Nephron (organoid): ENCODE results near the gene PRSS35.

Experiments
- H3K27ac Mint-ChIP-seq, 3 experiments: 2 replicates each; pipeline ENCODE4 v1.8.0; 2020; ENCODE audit warnings: mixed read lengths in 3 of 3, mild to moderate bottlenecking in 2 of 3, moderate library complexity in 1 of 3
- H3K27me3 Mint-ChIP-seq: 2 replicates; pipeline ENCODE4 v1.8.0; 2021; ENCODE audit warnings: low read depth, mild to moderate bottlenecking, moderate library complexity, mixed read lengths
- H3K36me3 Mint-ChIP-seq: 2 replicates; pipeline ENCODE4 v1.8.0; 2020; ENCODE audit warnings: low read depth, mixed read lengths
- H3K4me1 Mint-ChIP-seq: 2 replicates; pipeline ENCODE4 v1.8.0; 2020; ENCODE audit warnings: mixed read lengths
- H3K4me3 Mint-ChIP-seq, 3 experiments: 2 replicates each; pipeline ENCODE4 v1.8.0; 2020; ENCODE audit warnings: mild to moderate bottlenecking in 3 of 3, mixed read lengths in 3 of 3, moderate library complexity in 2 of 3
- H3K9me3 Mint-ChIP-seq: 2 replicates; pipeline ENCODE4 v1.8.0; 2020; ENCODE audit warnings: mixed read lengths
- CTCF ChIP-seq, 3 experiments: fragments of 200-600 bp; sonication (generic); IDR thresholded peaks; one replicate each; pipeline ENCODE4 v1.5.0; 2021; ENCODE audit warnings: antibody characterized with exemption in 3 of 3; ENCODE audit not compliant: unreplicated experiment in 3 of 3

The PRSS35 gene

GRCh38 chr6:83470001-83470400 lies 42.3 kb upstream of the PRSS35 start:
- Mint-ChIP-seq H3K36me3 (no peaks in the 10 kb centered on the region), H3K4me3 (no peak overlapping the region), H3K27ac (no peak overlapping the region), H3K9me3 (no peaks in the 10 kb centered on the region), H3K27me3 (no peaks in the 10 kb centered on the region), H3K4me1 (no peaks in the 10 kb centered on the region)
- TF ChIP-seq CTCF (IDR thresholded peaks at IDR 0.05; ENCODE audit: unreplicated experiment in 3 of 3) = no peak

GRCh38 chr6:83470587-83470986 lies 41.7 kb upstream of the PRSS35 start:
- no peaks in the 10 kb centered on the region for H3K4me1 Mint-ChIP-seq
- H3K4me3 Mint-ChIP-seq = no peak overlapping the region
- H3K36me3 Mint-ChIP-seq = no peaks in the 10 kb centered on the region
- no peak for TF ChIP-seq CTCF (IDR thresholded peaks at IDR 0.05; ENCODE audit: unreplicated experiment in 3 of 3)
- no peaks in the 10 kb centered on the region for H3K27me3 Mint-ChIP-seq
- H3K9me3 Mint-ChIP-seq = no peaks in the 10 kb centered on the region
- H3K27ac Mint-ChIP-seq = no peak overlapping the region

- TF ChIP-seq CTCF (IDR thresholded peaks at IDR 0.05; ENCODE audit: unreplicated experiment in 3 of 3) = no peak
- Mint-ChIP-seq H3K4me3 (no peak overlapping the region), H3K27me3 (no peaks in the 10 kb centered on the region), H3K9me3 (no peaks in the 10 kb centered on the region), H3K27ac (no peak overlapping the region), H3K36me3 (no peaks in the 10 kb centered on the region), H3K4me1 (no peaks in the 10 kb centered on the region)
Observed at GRCh38 chr6:83472767-83473166, 39.6 kb upstream of the PRSS35 start.

- Mint-ChIP-seq H3K27ac (no peak overlapping the region), H3K4me1 (no peaks in the 10 kb centered on the region), H3K27me3 (no peaks in the 10 kb centered on the region), H3K4me3 (no peak overlapping the region), H3K9me3 (no peaks in the 10 kb centered on the region), H3K36me3 (no peaks in the 10 kb centered on the region)
- TF ChIP-seq CTCF (IDR thresholded peaks at IDR 0.05; ENCODE audit: unreplicated experiment in 3 of 3) = no peak
Observed at GRCh38 chr6:83474309-83474708, 38.0 kb upstream of the PRSS35 start.

GRCh38 chr6:83476971-83477370 lies 35.4 kb upstream of the PRSS35 start:
- no peaks in the 10 kb centered on the region for H3K4me1 Mint-ChIP-seq
- no peaks in the 10 kb centered on the region for H3K9me3 Mint-ChIP-seq
- H3K27ac Mint-ChIP-seq = no peak overlapping the region
- no peak for TF ChIP-seq CTCF (IDR thresholded peaks at IDR 0.05; ENCODE audit: unreplicated experiment in 3 of 3)
- H3K27me3 Mint-ChIP-seq = peaks cover 5% of the 10 kb centered on the region
- no peaks in the 10 kb centered on the region for H3K36me3 Mint-ChIP-seq
- H3K4me3 Mint-ChIP-seq = no peak overlapping the region

- H3K4me1 Mint-ChIP-seq = no peaks in the 10 kb centered on the region
- no peaks in the 10 kb centered on the region for H3K9me3 Mint-ChIP-seq
- TF ChIP-seq CTCF (IDR thresholded peaks at IDR 0.05; ENCODE audit: unreplicated experiment in 3 of 3) = no peak
- no peaks in the 10 kb centered on the region for H3K36me3 Mint-ChIP-seq
- H3K27me3 Mint-ChIP-seq = peaks cover 5% of the 10 kb centered on the region
- no peak overlapping the region for H3K27ac Mint-ChIP-seq
- H3K4me3 Mint-ChIP-seq = no peak overlapping the region
Observed at GRCh38 chr6:83479389-83479788, 32.9 kb upstream of the PRSS35 start.
